Neutrophil (primary cell): ENCODE results near the gene EFTUD2.

Experiments used
- H3K27ac ChIP-seq: fragments of 200-600 bp; sonication (generic); 2 replicates; pipeline ENCODE4 v1.5.1; 2016; ENCODE audit warnings: mild to moderate bottlenecking, moderate library complexity
- H3K27me3 ChIP-seq: fragments of 200-600 bp; sonication (generic); 2 replicates; pipeline ENCODE4 v1.6.0; 2016; ENCODE audit warnings: mild to moderate bottlenecking
- H3K36me3 ChIP-seq: fragments of 200-600 bp; sonication (generic); 2 replicates; pipeline ENCODE4 v1.5.1; 2017
- H3K4me1 ChIP-seq, 2 experiments: fragments of 200-600 bp in 1 of 2; sonication (generic) in 1 of 2; 1 replicate in 1 of 2; 2 replicates in 1 of 2; pipeline versions ENCODE4 v1.5.1 to v1.6.1; 2013 to 2016; ENCODE audit warnings: low read depth in 1 of 2, low read length in 1 of 2, mild to moderate bottlenecking in 1 of 2, moderate library complexity in 1 of 2; ENCODE audit not compliant: control insufficient read depth in 1 of 2, insufficient read depth in 1 of 2
- H3K4me3 ChIP-seq, 2 experiments: fragments of 200-600 bp in 1 of 2; sonication (generic) in 1 of 2; 1 replicate in 1 of 2; 2 replicates in 1 of 2; pipeline ENCODE4 v1.5.1; 2013 to 2016; ENCODE audit warnings: low read depth in 1 of 2, low read length in 1 of 2, mild to moderate bottlenecking in 1 of 2, moderate library complexity in 1 of 2
- H3K9me3 ChIP-seq: fragments of 200-600 bp; sonication (generic); 2 replicates; pipeline ENCODE4 v1.5.1; 2016
- TF ChIP-seq, protein P1 (sequence below): fragments of 200-600 bp; sonication (generic); IDR thresholded peaks from 2 replicates; pipeline ENCODE4 v1.5.1; 2016; ENCODE audit warnings: antibody characterized with exemption

EFTUD2 gene

DNA sequence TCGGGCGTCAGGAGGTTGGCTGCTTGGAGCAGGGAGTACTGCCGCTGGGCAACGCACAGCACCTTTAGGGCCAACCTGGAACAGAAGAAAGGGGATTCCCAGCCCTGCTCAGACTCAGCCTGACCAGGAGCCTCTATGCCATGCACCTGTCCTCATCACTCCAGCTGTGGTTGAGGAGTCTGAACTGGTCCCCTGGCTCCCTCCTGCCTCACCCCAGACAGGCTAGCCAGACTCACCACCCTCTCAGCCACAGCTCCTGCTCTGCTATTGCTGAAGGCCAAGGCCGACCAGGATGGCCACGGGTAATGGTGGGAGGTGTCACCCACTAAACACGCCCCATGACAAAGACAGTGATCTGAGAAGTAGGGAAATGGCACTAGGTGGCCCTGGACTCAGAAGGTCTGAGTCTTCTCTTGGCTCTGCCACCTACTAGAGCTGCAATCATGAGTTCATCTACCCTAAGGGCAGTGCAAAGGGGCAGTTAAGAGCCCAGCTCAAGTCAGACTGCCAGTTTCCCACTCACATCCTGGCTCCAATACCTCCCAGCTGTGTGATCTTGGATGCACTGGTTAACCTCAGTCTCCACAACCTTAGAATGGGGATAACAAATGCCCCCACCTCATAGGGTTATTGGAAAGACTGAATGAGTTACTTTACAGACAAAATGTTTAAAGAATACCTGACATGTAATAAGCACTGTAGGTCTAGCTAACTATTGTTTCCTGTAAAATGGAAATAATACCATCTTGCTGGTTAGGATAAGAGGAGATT, 29.9 kb upstream of the EFTUD2 start:
- H3K36me3 ChIP-seq: peaks cover 94% of the 10 kb centered on the region

GRCh38 chr17:44928136-44928535, 28.9 kb upstream of the EFTUD2 start:
- H3K27me3 ChIP-seq: no peaks in the 10 kb centered on the region
- no peak overlapping the region for H3K4me3 ChIP-seq
- H3K36me3 ChIP-seq: peaks cover 86% of the 10 kb centered on the region
- H3K9me3 ChIP-seq: no peaks in the 10 kb centered on the region
- TF ChIP-seq, protein P1, sequence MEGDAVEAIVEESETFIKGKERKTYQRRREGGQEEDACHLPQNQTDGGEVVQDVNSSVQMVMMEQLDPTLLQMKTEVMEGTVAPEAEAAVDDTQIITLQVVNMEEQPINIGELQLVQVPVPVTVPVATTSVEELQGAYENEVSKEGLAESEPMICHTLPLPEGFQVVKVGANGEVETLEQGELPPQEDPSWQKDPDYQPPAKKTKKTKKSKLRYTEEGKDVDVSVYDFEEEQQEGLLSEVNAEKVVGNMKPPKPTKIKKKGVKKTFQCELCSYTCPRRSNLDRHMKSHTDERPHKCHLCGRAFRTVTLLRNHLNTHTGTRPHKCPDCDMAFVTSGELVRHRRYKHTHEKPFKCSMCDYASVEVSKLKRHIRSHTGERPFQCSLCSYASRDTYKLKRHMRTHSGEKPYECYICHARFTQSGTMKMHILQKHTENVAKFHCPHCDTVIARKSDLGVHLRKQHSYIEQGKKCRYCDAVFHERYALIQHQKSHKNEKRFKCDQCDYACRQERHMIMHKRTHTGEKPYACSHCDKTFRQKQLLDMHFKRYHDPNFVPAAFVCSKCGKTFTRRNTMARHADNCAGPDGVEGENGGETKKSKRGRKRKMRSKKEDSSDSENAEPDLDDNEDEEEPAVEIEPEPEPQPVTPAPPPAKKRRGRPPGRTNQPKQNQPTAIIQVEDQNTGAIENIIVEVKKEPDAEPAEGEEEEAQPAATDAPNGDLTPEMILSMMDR: no peak
- no peaks in the 10 kb centered on the region for H3K4me1 ChIP-seq
- no peak overlapping the region for H3K27ac ChIP-seq

More for the DNA sequence above, 29.9 kb upstream of the EFTUD2 start:
- TF ChIP-seq, protein P1: no peak
- Histone ChIP-seq H3K4me3 (no peak overlapping the region), H3K27ac (no peak overlapping the region), H3K4me1 (no peaks in the 10 kb centered on the region), H3K27me3 (no peaks in the 10 kb centered on the region), H3K9me3 (no peaks in the 10 kb centered on the region)

DNA sequence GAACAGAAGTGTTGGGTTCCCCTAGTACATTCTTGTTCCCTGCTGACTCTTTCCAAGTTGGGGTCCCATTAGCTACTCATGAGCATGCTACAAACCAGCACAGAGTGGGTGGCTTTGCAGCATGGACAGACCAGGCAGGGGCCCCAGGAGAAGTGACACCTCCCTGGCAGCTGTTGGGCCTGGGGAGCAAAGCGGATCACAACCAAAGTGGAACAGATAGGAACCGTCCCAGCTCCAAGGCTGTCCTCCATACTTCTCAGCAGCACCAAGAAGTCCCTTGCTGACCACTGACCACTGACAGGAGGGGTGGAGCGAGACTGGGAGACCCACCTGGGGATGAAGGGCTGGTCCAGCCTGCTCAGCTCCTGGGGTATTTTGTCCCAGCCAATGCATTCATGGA, 28.5 kb upstream of the EFTUD2 start:
- TF ChIP-seq, protein P1: no peak
- Histone ChIP-seq H3K27ac (no peak overlapping the region), H3K4me3 (no peak overlapping the region), H3K9me3 (no peaks in the 10 kb centered on the region), H3K4me1 (no peaks in the 10 kb centered on the region), H3K36me3 (peaks cover 81% of the 10 kb centered on the region), H3K27me3 (no peaks in the 10 kb centered on the region)

DNA sequence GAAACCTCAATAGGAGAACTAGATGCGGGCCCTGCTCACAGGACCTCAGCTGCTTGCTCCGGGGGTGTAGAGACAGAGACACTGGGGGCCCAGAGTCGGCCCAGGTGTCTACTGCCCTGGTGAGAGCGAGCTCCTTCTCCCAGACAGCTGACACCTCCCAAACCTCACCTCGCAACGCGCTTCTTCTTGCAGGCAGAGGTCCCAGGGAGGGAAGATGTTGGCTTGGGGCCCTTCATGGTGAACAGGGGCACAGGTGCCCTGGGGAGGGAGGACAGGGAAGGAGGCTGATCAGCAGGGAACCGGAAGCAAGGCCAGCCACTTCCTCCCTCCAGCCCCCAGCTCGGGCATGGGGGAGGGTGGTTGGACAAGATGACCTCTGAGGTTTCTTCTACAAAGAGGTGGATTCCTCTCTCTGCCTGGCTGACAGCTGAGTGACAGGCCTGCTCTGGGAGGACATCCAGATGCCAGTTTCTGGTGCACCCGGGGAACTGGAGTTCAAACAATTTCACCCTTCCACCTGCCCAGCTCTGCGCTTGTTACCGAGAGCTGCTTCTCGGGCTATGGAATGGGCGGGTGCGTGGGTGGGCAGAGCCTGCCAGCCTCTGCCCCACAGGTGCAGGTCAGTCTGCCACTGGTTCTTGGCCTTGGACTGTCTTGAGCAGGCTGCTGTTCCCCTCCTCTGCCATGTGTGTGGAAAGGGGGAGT, 27.7 kb upstream of the EFTUD2 start:
- TF ChIP-seq, protein P1: no peak

GRCh38 chr17:44925731-44926697, 26.8 kb upstream of the EFTUD2 start:
- TF ChIP-seq, protein P1: no peak
- H3K36me3 ChIP-seq: peaks cover 64% of the 10 kb centered on the region
- no peaks in the 10 kb centered on the region for H3K4me1 ChIP-seq
- no peaks in the 10 kb centered on the region for H3K9me3 ChIP-seq
- no peak overlapping the region for H3K27ac ChIP-seq
- peaks cover 16% of the 10 kb centered on the region for H3K27me3 ChIP-seq
- no peak overlapping the region for H3K4me3 ChIP-seq

More for the DNA sequence above, 27.7 kb upstream of the EFTUD2 start:
- Histone ChIP-seq H3K27ac (no peak overlapping the region), H3K36me3 (peaks cover 74% of the 10 kb centered on the region), H3K4me3 (no peak overlapping the region), H3K9me3 (no peaks in the 10 kb centered on the region), H3K4me1 (no peaks in the 10 kb centered on the region), H3K27me3 (peaks cover 6% of the 10 kb centered on the region)
